MG63 (cell line): Measurements from ENCODE around the gene ENHO. TPM values are rescaled to one million over a fixed set of nuclear protein-coding genes. Genes with fewer than 3 reads are reported as not detected.

Experiments used
- DNase-seq: peaks from one replicate; pipeline ENCODE4 v3.0.0-alpha.2; 2020
- H3K27me3 ChIP-seq: fragments of 250-450 bp; sonication (Bioruptor Pico); 2 replicates; pipeline ENCODE4 v1.5.1; 2020; ENCODE audit warnings: mild to moderate bottlenecking, moderate library complexity
- H3K36me3 ChIP-seq: fragments of 250-450 bp; sonication (Bioruptor Pico); 2 replicates; pipeline ENCODE4 v1.5.1; 2020; ENCODE audit warnings: mild to moderate bottlenecking, moderate library complexity
- H3K4me3 ChIP-seq: fragments of 250-450 bp; sonication (Bioruptor Pico); 2 replicates; pipeline ENCODE4 v1.5.1; 2020; ENCODE audit warnings: mild to moderate bottlenecking, moderate library complexity
- H3K9me3 ChIP-seq: fragments of 250-450 bp; sonication (Bioruptor Pico); 2 replicates; pipeline ENCODE4 v1.5.1; 2020; ENCODE audit warnings: mild to moderate bottlenecking, moderate library complexity
- total RNA-seq: library from RNA; depleted of rRNA; stranded (reverse); fragments of >200 nt; shearing (Covaris generic); gene quantifications from 2 replicates; pipeline ENCODE4 v1.2.3, GENCODE V29; 2014; ENCODE audit warnings: low replicate concordance; rRNA removed

ENHO gene
- total RNA-seq, 1 experiment from 2014 or later, result 0.20 TPM

DNA sequence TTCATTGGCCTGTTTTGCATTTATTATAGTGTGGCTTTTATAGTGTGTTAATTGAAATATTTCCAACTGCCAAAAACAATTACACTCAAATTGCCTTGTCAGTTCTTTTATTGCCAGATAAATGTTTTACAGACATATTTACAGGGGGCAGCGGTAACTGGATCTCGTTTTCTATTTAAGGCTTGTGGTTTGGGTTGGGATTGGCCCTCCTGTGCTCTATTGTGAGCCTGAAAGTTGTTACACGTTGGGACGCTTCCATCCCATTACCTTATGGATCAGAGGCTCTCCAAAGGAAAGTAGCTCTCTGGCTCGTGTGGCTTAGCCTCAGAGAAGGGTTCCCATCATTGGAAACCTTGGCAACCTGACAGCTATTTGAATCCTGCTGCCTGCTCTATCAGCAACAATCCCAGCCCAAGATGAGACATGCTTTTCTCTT, 43.3 kb downstream of the ENHO start:
- DNase-seq, result no peak
- Histone ChIP-seq H3K4me3 (no peak overlapping the region), H3K9me3 (no peaks in the 10 kb centered on the region), H3K27me3 (no peaks in the 10 kb centered on the region), H3K36me3 (no peaks in the 10 kb centered on the region)

GRCh38 chr9:34477541-34477940, 45.2 kb downstream of the ENHO start:
- Histone ChIP-seq H3K4me3 (no peak overlapping the region), H3K9me3 (no peaks in the 10 kb centered on the region)
- no peak for DNase-seq

DNA sequence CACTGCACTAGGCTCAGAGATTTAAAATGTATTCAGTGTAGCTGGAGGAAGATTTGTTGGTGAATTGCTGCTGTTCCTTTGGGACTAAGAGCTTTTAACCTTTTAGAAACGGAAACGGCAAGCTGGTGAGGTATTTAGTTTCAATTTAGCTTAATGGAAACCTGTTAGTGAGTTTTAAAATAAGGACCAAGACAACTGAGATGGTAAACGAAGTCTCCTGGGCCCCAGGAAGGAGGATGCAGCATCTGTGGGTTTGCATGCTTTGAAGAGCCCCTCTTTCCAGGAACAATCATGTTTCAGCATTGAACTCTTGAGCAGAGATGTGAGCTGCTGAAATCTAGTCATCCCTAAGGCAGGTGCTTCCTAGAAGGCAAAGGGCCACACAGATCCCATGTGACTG, 47.7 kb downstream of the ENHO start:
- DNase-seq, result no peak
- Histone ChIP-seq H3K36me3 (no peaks in the 10 kb centered on the region), H3K27me3 (no peaks in the 10 kb centered on the region), H3K4me3 (no peak overlapping the region), H3K9me3 (no peaks in the 10 kb centered on the region)

More at GRCh38 chr9:34477541-34477940, 45.2 kb downstream of the ENHO start:
- Histone ChIP-seq H3K36me3 (no peaks in the 10 kb centered on the region), H3K27me3 (no peaks in the 10 kb centered on the region)

Other genes with a start within 250 kb of the ENHO start
- 1.7 and 1.8 TPM in 2 replicates for gene KIF24, start 193.7 kb downstream of the ENHO start, total RNA-seq
- 6.6 and 19.3 TPM in 2 replicates for gene NUDT2, start 193.4 kb downstream of the ENHO start, total RNA-seq
- gene MYORG, start 146.1 kb downstream of the ENHO start, total RNA-seq, result 0.23 TPM in 1 of 2 replicates, not detected in the other
- gene FAM219A, start 64.4 kb downstream of the ENHO start, total RNA-seq, result 3.1 and 7.7 TPM in 2 replicates
- gene DNAI1, start 64.2 kb downstream of the ENHO start, total RNA-seq, result not detected in 2 replicates
- not detected in 2 replicates for gene CNTFR, start 66.7 kb upstream of the ENHO start, total RNA-seq
- gene RPP25L, start 89.1 kb upstream of the ENHO start, total RNA-seq, result 18.7 and 30.0 TPM in 2 replicates
- 91.0 and 107 TPM in 2 replicates for gene DCTN3, start 97.5 kb upstream of the ENHO start, total RNA-seq
- 0.16 TPM in 1 of 2 replicates, not detected in the other for gene ARID3C, start 106.1 kb upstream of the ENHO start, total RNA-seq
- gene SIGMAR1, start 114.8 kb upstream of the ENHO start, total RNA-seq, result 106 and 115 TPM in 2 replicates
- 8.2 and 9.9 TPM in 2 replicates for gene GALT, start 123.7 kb upstream of the ENHO start, total RNA-seq
- gene IL11RA, start 129.2 kb upstream of the ENHO start, total RNA-seq, result 10.2 and 16.9 TPM in 2 replicates
- gene CCL27, start 139.7 kb upstream of the ENHO start, total RNA-seq, result not detected in 2 replicates
- gene CCL19, start 168.3 kb upstream of the ENHO start, total RNA-seq, result not detected in 2 replicates
- not detected in 2 replicates for gene CCL21, start 187.1 kb upstream of the ENHO start, total RNA-seq